NOMO-1 treated with DMSO at 0.1 percent for 48 hours (cell line): ENCODE measurements around the gene EXOSC9.

ENCODE experiments used
- DNase-seq: peaks from one replicate; lab custom pipeline; 2025; ENCODE audit not compliant: unreplicated experiment; lab: John Stamatoyannopoulos, UW

Gene EXOSC9

DNA sequence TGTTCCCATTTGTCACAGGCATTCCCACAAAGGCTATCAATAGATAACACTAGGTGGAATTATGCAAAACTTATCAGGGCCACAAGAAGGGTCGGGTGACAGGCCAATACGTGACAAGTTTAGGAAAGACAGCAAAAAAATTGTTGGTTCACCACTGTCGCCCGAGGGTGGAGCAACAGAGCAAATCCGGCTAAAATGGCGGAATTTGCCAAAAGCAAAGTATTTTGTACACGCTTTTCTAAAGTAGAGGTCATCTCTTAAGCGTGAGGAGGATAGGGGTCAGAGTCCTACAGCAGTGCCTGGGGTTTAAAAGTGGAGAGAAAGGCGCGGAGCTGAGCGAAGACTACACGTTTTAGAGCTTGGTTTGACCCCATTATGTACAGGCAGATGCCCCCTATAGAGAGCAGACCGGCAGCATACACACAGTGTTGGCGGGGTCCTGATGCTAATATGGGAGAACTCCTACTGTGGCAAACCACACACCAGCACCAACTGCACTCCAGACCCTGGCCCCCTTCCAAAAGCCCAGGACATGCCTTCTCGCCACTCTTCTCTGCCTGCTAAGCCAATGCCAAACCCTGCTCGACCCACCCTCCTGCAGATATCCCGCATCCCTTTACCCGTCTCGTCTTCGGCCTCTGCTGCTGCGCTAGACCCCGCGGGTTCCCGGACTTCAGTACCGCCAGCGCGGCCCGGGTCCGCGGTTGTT is 21.8 kb downstream of the EXOSC9 start:
- peak; percentile 50 for DNase-seq

GRCh38 chr4:121823505-121824170 is 22.5 kb downstream of the EXOSC9 start, which contains the start of gene CCNA2:
CCNA2 (minus strand) TSS chr4:121823883; CDS start chr4:121823628, 255 bp downstream.
- peak; percentile 96 for DNase-seq

- DNase-seq, result no peak
Observed at GRCh38 chr4:121824171-121824527, 23.0 kb downstream of the EXOSC9 start.

DNA sequence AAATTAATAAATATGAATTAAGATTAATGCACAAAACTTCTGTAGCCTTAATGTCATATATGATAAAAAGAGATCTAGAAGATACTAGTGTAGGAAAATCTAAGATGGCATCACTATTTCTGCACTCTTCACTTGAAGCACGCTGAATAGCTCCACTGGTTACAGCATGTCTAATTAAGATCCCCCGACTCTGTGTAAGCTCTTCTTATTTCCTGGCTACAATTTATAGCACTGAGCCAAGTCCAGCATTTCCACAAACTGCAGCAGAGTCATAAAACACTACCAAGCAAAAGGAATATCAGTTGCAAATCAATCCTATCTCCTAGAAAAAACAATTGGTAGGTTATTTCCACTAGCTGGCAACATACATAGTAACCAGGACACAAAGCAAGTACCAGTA is 23.8 kb downstream of the EXOSC9 start:
- no peak for DNase-seq

DNA sequence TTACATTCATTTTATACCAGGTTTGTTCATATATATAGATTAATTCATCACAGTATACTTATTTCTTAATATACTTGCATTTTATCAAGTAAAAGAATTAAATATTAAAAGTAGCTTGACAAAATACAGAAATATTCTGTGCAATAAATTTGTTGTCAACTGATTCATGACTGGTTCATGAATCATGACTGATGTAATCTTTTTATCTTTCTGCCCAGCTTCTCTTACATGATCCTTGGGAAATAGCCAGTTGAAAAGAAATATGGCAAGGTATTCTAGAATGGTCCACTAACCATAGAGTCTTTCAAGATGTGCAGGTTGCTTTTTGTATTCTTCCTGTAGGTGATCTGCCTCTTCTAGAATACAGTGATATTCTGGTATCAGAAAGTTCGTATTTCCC is 26.7 kb downstream of the EXOSC9 start:
- DNase-seq, result no peak

DNA sequence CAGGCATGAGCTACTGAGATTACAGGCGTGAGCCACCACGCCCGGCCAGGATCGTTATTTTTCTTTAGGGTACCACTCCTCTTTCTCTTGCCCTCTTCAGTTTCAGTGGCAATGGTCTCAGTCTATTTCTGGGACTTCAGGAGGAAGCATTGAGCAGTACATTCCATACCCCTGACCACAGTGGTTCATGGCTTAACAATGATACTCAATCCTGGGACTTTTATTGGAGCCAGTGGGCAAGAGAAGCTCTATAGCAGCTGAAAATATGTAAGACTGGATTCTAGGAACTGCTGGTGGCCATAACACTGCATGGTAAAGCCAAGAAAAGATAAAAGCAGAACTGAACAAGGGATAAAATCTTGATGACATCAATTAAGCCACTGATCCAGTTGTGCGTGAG is 28.4 kb downstream of the EXOSC9 start:
- no peak for DNase-seq

GRCh38 chr4:121838136-121838535 is 37.0 kb downstream of the EXOSC9 start:
- DNase-seq, result peak; percentile 23

DNA sequence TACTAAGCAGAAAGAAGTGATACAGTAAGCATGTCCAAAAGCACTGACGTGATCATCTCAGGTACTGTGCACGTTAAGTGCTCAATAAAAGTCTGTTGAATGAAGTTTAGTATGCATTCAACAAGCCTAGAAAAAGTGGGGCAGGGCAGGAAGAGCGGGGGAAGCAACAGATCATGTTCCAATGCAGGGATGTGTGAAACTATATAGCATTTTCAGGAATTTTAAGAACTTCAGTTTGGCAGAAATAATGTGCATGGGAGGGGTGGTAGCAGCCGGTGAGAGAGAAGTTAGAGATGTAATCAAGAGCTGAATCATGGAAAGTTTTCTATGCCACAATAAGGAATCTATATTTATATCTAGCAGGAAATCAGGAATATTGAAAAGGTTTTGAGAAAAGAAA is 41.7 kb downstream of the EXOSC9 start:
- DNase-seq, result no peak

GRCh38 chr4:121846662-121847061 is 45.5 kb downstream of the EXOSC9 start:
- DNase-seq, result no peak

DNA sequence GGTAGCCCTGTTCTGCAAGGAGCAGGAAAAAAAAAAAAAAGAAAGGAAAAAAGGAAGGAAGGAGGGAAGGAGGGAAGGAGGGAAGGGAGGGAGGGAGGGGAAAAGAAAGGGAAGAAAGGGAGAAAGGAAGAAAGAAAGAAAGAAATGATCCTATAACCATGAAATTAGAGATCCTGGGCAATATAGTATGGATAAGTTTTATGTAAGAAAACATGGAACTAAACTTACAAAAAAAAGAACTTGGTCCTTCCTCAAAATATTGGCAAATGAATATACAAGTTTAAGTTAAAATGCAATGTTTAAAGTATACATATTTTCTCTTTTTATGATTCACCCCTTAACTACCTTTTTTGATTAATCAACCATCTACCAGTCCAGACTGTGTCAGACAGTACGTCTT is 50.2 kb downstream of the EXOSC9 start:
- no peak for DNase-seq

DNA sequence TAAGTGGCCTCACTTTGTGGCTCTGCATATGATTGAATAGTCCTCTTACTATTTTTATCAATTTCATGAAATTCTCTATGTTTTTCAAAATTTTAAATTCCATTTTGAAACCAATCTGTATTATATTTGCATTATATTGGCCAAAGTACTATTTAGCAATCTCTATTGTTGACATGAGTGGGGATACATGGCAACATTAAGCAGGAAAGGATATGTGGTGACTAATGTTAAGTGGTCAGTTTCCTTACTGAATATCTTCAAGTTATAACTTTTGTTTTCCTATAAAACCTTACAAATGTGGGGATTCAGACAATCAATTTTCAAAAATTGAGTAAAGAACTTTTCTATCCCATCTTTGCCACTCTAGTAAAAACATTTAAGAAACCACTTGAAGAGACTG is 59.0 kb downstream of the EXOSC9 start:
- DNase-seq, result no peak

DNA sequence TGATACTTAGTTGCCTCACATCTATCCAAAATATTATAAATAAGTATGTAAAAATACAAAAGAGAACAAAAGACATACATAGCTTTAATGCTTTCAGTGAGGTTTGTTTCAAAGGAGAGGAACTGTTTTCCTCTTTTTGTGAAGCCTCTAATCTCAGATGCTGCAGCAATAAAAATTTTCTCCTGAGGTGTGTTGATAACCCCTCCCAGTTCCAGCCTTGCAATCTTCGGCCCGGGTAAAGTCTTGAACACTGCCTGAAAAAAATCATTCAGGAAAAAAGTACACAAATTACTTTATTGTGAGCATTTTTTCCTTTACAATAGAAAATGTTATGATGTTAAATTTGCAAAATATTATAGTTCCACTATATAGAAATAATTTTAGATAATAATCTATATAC is 60.3 kb downstream of the EXOSC9 start:
- no peak for DNase-seq

DNA sequence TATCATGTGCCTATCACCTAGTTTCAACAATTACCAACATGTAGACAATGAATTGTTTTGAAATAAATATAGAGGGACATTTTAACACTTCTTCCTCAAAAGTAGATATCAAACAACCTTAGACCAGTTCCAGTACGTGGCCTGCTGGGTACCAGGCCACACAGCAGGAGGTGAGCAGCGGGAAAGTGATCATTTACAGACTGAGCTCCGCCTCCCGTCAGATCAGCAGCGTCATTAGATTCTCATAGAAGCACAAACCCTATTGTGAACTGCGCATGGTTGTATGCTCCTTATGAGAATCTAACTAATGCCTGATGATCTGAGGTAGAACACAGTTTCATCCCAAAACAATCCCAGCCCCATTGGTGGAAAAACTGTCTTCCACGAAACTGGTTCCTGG is 62.7 kb downstream of the EXOSC9 start:
- DNase-seq, result no peak
